Tibial artery (tissue), 4 donors: ENCODE data around the gene MYO5A.

Experiments used
- DNase-seq, 2 donors: peaks; one replicate each; pipeline ENCODE4 v3.0.0-alpha.2; 2019
- H3K27ac ChIP-seq, 2 donors: fragments of 200-600 bp; sonication (generic) in 1 of 2; 1 replicate in 1 of 2; 2 replicates in 1 of 2; pipeline ENCODE4 v1.5.1; 2018 to 2019; ENCODE audit warnings: mild to moderate bottlenecking in 1 of 2
- H3K27me3 ChIP-seq, 2 donors: fragments of 200-600 bp; sonication (generic) in 1 of 2; one replicate each; pipeline versions ENCODE4 v1.5.1 to v1.6.0; 2016 to 2019
- H3K36me3 ChIP-seq, 3 donors: fragments of 200-600 bp; sonication (generic) in 2 of 3; one replicate each; pipeline ENCODE4 v1.5.1; 2016 to 2019; ENCODE audit warnings: mild to moderate bottlenecking in 2 of 3
- H3K4me1 ChIP-seq, 4 donors: fragments of 200-600 bp; sonication (generic) in 2 of 4; 1 replicate in 3 of 4; 2 replicates in 1 of 4; pipeline ENCODE4 v1.5.1; 2016 to 2019
- H3K4me3 ChIP-seq, 2 donors: fragments of 200-600 bp; sonication (generic) in 1 of 2; 1 replicate in 1 of 2; 2 replicates in 1 of 2; pipeline ENCODE4 v1.5.1; 2018 to 2019; ENCODE audit warnings: mild to moderate bottlenecking in 2 of 2
- H3K9me3 ChIP-seq, 3 donors: fragments of 200-600 bp; sonication (generic) in 1 of 3; one replicate each; pipeline ENCODE4 v1.5.1; 2016 to 2019
- CTCF ChIP-seq, 2 experiments: fragments of 200-600 bp in 1 of 2; fragments of 450-650 bp in 1 of 2; IDR thresholded peaks; one replicate each; pipeline ENCODE4 v1.5.1; 2017 to 2019; ENCODE audit warnings: antibody characterized with exemption in 2 of 2, mild to moderate bottlenecking in 1 of 2, moderate library complexity in 1 of 2
- intact Hi-C: fragments of 100-400 bp; cut with DNase I; formaldehyde crosslinking; loops from one replicate; pipeline ENCODE4 v1.15.0; 2023; ENCODE audit warnings: low total_unique reads

MYO5A gene

DNA sequence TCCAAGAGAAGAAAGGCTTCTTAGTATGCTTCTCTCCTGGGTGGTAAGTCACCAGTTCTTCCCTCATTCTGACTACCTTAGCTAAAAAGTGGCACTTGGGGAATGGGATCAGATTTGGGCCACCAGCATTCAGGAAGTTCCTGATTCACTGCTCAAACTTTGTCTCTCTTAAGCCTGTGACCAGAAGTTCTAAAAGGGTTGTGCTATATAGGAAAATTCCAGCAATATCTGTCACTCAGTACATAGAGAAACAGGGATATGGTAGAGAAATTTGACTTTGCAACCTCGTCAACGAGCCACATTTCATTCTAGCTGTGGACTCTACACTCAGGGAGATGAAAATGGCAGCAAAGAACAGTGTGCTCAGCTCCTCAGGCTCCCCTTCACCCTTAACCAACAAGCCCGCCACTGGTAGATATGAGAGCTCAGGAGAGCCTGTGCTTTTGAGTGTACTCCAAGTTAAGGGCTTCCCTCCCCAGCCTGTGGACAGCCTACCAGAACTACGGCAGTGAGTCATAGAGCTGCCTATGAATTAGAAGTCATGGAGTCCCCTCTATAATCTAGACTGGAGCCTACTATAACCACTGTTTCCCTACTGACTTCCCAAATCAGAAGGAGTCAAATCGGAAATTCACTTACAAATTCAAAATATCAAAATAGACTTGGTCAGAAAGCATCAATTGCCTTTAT, 180.5 kb downstream of the MYO5A start:
- H3K27ac ChIP-seq: no peak overlapping the region
- no peak for DNase-seq
- TF ChIP-seq CTCF (IDR thresholded peaks at IDR 0.05): no peak
- H3K36me3 ChIP-seq: peaks cover 31 to 41% (median 39%) of the 10 kb centered on the region in 3 donors
- no peaks in the 10 kb centered on the region for H3K9me3 ChIP-seq
- H3K4me1 ChIP-seq: no peaks in the 10 kb centered on the region
- no peaks in the 10 kb centered on the region for H3K27me3 ChIP-seq
- intact Hi-C loops: no loop called here
- H3K4me3 ChIP-seq: no peak overlapping the region

- H3K27ac ChIP-seq: no peak overlapping the region
- intact Hi-C loops: no loop called here
Observed at GRCh38 chr15:52344592-52344991, 184.1 kb downstream of the MYO5A start.

GRCh38 chr15:52343831-52344230, 184.8 kb downstream of the MYO5A start:
- Histone ChIP-seq H3K9me3 (no peaks in the 10 kb centered on the region), H3K4me1 (no peaks in the 10 kb centered on the region), H3K27ac (no peak overlapping the region), H3K4me3 (no peak overlapping the region), H3K27me3 (no peaks in the 10 kb centered on the region), H3K36me3 (peaks cover 9 to 23% (median 11%) of the 10 kb centered on the region in 3 donors)
- no peak for DNase-seq
- intact Hi-C loops: no loop called here
- TF ChIP-seq CTCF (IDR thresholded peaks at IDR 0.05): no peak

More at GRCh38 chr15:52344592-52344991, 184.1 kb downstream of the MYO5A start:
- Histone ChIP-seq H3K9me3 (no peaks in the 10 kb centered on the region), H3K27me3 (no peaks in the 10 kb centered on the region), H3K4me1 (no peaks in the 10 kb centered on the region), H3K4me3 (no peak overlapping the region), H3K36me3 (peaks cover 12 to 29% (median 17%) of the 10 kb centered on the region in 3 donors)
- TF ChIP-seq CTCF (IDR thresholded peaks at IDR 0.05): no peak
- no peak for DNase-seq

DNA sequence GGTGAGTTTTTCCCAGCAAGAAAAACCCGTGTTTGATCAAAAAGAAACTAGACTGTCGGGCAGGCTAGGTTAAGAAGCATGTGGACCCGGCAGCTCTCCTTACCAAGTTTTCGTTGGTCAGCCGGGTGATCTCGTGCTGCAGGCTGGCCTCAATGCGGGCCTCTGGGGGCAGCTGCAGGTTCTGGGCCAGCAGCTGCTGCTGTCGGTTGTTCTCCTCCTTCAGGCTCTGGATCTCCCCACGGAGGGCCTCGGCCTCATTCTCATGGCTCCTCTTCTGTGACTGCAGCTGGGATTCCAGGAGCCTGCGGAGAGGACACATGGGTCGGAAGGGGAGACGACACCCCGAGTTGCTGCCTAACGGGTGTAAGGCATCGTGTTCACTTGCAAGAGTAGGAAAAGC, 188.6 kb downstream of the MYO5A start:
- no peak for TF ChIP-seq CTCF (IDR thresholded peaks at IDR 0.05)
- H3K27ac ChIP-seq: no peak overlapping the region
- H3K36me3 ChIP-seq: peaks cover 9 to 34% (median 18%) of the 10 kb centered on the region in 3 donors
- intact Hi-C loops: no loop called here
- DNase-seq: no peak
- no peaks in the 10 kb centered on the region for H3K27me3 ChIP-seq
- no peaks in the 10 kb centered on the region for H3K9me3 ChIP-seq
- H3K4me3 ChIP-seq: no peak overlapping the region
- H3K4me1 ChIP-seq: no peaks in the 10 kb centered on the region

DNA sequence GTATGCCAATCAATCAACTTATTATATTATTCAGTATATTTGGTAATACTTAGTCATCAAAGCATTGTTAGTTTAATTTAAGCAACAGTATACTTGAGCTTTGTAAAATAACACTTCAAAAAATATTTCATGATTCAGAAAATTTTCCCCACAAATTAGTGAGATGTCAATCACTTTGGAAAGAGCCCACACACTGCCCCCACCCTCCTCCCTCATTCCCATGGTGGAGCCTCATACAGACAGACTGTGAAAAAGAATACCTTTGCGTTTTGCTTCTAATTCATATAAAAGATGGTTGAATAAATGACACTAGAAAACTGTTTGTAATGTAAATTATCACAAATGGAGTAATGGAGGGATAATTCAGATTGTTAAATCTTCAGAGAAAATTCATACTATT, 189.8 kb downstream of the MYO5A start:
- H3K36me3 ChIP-seq: peaks cover 9 to 38% (median 18%) of the 10 kb centered on the region in 3 donors
- intact Hi-C loops: no loop called here
- no peaks in the 10 kb centered on the region for H3K9me3 ChIP-seq
- H3K4me1 ChIP-seq: no peaks in the 10 kb centered on the region
- no peak for DNase-seq
- no peak overlapping the region for H3K27ac ChIP-seq
- TF ChIP-seq CTCF (IDR thresholded peaks at IDR 0.05): no peak
- H3K4me3 ChIP-seq: no peak overlapping the region
- H3K27me3 ChIP-seq: no peaks in the 10 kb centered on the region
